KOPT-K1 (cell line): ENCODE measurements around the gene MEPCE.
"Not testable (repeated sequence)": the region's sequence is repeated elsewhere in the genome, so short reads cannot be mapped to it uniquely, and the experiment has no call there.

Experiments
- H3K27ac ChIP-seq: fragments of 200-600 bp; sonication (generic); 2 replicates; pipeline ENCODE4 v1.5.1; 2016; ENCODE audit warnings: antibody characterized with exemption, mild to moderate bottlenecking, low read depth, low read length; ENCODE audit not compliant: poor library complexity, severe bottlenecking
- H3K36me3 ChIP-seq: fragments of 200-600 bp; sonication (generic); 2 replicates; pipeline ENCODE4 v1.5.1; 2017; ENCODE audit warnings: antibody characterized with exemption, mild to moderate bottlenecking, low read length, moderate library complexity; ENCODE audit not compliant: insufficient read depth
- H3K9me3 ChIP-seq: fragments of 200-600 bp; sonication (generic); 2 replicates; pipeline ENCODE4 v1.5.1; 2017; ENCODE audit warnings: antibody characterized with exemption, low read length, mild to moderate bottlenecking; ENCODE audit not compliant: insufficient read depth, poor library complexity, severe bottlenecking

MEPCE gene

GRCh38 chr7:100429637-100430492 is at the start of gene MEPCE:
TSS of gene MEPCE (plus strand) at chr7:100429831. CDS start at chr7:100430019, 188 bp downstream.
- H3K9me3 ChIP-seq: peaks cover 6% of the 10 kb centered on the region
- H3K27ac ChIP-seq: peak within 1 kb of the TSS; percentile 99
- peaks cover 43% of the 10 kb centered on the region for H3K36me3 ChIP-seq

GRCh38 chr7:100380196-100380595 is 49.4 kb upstream of the MEPCE start:
- H3K27ac ChIP-seq: no peak overlapping the region
- no peaks in the 10 kb centered on the region for H3K9me3 ChIP-seq
- H3K36me3 ChIP-seq: no peaks in the 10 kb centered on the region

- H3K9me3 ChIP-seq, H3K27ac ChIP-seq: not testable (repeated sequence)
These were observed 47.9 kb upstream of the MEPCE start for GRCh38 chr7:100381531-100382233.

GRCh38 chr7:100382234-100382853 is 47.3 kb upstream of the MEPCE start:
- not testable (repeated sequence) for H3K9me3 ChIP-seq, H3K27ac ChIP-seq, H3K36me3 ChIP-seq

More at GRCh38 chr7:100381531-100382233, 47.9 kb upstream of the MEPCE start:
- H3K36me3 ChIP-seq: not testable (repeated sequence)

GRCh38 chr7:100384628-100385294 is 44.9 kb upstream of the MEPCE start:
- H3K27ac ChIP-seq: no peak overlapping the region
- no peaks in the 10 kb centered on the region for H3K36me3 ChIP-seq
- no peaks in the 10 kb centered on the region for H3K9me3 ChIP-seq

- Histone ChIP-seq H3K36me3 (no peaks in the 10 kb centered on the region), H3K9me3 (no peaks in the 10 kb centered on the region), H3K27ac (no peak overlapping the region)
These were observed 42.7 kb upstream of the MEPCE start for GRCh38 chr7:100386940-100387339.

GRCh38 chr7:100387695-100388094 is 41.9 kb upstream of the MEPCE start:
- Histone ChIP-seq H3K36me3 (no peaks in the 10 kb centered on the region), H3K27ac (no peak overlapping the region), H3K9me3 (no peaks in the 10 kb centered on the region)

- H3K27ac ChIP-seq: no peak overlapping the region
- H3K36me3 ChIP-seq: no peaks in the 10 kb centered on the region
- H3K9me3 ChIP-seq: no peaks in the 10 kb centered on the region
These were observed 40.1 kb upstream of the MEPCE start for GRCh38 chr7:100389437-100390088.

GRCh38 chr7:100390286-100391009 is 39.2 kb upstream of the MEPCE start:
- Histone ChIP-seq H3K27ac (no peak overlapping the region), H3K36me3 (no peaks in the 10 kb centered on the region), H3K9me3 (no peaks in the 10 kb centered on the region)

GRCh38 chr7:100393233-100393905 is 36.3 kb upstream of the MEPCE start:
- Histone ChIP-seq H3K27ac (no peak overlapping the region), H3K36me3 (no peaks in the 10 kb centered on the region), H3K9me3 (no peaks in the 10 kb centered on the region)

- H3K27ac ChIP-seq: no peak overlapping the region
- H3K9me3 ChIP-seq: no peaks in the 10 kb centered on the region
- H3K36me3 ChIP-seq: no peaks in the 10 kb centered on the region
These were observed 35.6 kb upstream of the MEPCE start for GRCh38 chr7:100394077-100394476.

GRCh38 chr7:100396421-100396982 is 33.1 kb upstream of the MEPCE start:
- Histone ChIP-seq H3K36me3 (no peaks in the 10 kb centered on the region), H3K9me3 (no peaks in the 10 kb centered on the region), H3K27ac (peak overlapping the region; percentile 54)

GRCh38 chr7:100397315-100398081 is 32.1 kb upstream of the MEPCE start:
- Histone ChIP-seq H3K9me3 (no peaks in the 10 kb centered on the region), H3K27ac (peak overlapping the region; percentile 54), H3K36me3 (no peaks in the 10 kb centered on the region)
